ENCODE measurements around the gene TBC1D9. TPM values are rescaled to one million over a fixed set of nuclear protein-coding genes. Genes with fewer than 3 reads are reported as not detected.

TBC1D9 gene
- polyA plus RNA-seq, 2 of the 4 experiments (the other 2 are of a cell fraction) = 5.6 to 11.8 TPM

DNA sequence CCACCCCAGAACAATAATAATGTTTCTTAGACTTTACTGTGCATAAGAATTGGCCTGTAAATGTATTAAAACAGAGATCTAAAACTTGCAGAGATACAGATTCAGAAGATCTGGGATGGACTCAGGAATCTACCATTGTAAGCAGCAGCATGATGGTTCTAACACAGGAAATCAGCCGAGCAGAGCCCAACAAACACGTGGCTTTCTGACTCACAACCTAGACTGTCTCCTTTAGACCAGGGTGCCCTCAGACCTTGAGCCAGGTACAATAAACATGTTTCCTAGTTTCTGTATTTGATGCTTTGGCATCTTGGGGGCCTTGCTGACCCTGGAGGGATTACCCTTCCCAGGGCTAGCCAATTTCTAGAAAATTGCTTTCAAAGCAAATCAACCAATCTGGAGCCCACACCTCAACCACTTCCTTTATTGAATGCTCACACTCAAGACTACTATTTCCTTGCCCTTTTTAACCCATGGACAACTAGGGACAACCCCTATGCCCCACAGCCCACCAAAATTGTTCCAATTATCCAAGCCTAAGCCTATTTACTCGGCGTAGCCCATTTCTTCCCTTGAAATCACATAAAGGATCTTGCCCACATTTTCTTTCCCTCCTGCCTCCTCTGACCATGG, 80.5 kb downstream of the TBC1D9 start (continued):
- TF ChIP-seq ATOH8 (CRISPR knock-in tag; IDR thresholded peaks at IDR 0.05; ENCODE audit: low read depth) (no peak), RAD21 (conservative IDR thresholded peaks at IDR 0.05 in 1 of 2, IDR thresholded peaks at IDR 0.05 in 1 of 2) (no peak), JUN (IDR thresholded peaks at IDR 0.05) (no peak), FOSL2 (IDR thresholded peaks at IDR 0.05) (no peak), FOSL2 (CRISPR knock-in tag; IDR thresholded peaks at IDR 0.05) (no peak), POLR2AphosphoS2 (conservative IDR thresholded peaks at IDR 0.05; ENCODE audit: low read length) (no peak), ESRRA (IDR thresholded peaks at IDR 0.05; ENCODE audit: borderline replicate concordance, low read length) (no peak), JUNB (IDR thresholded peaks at IDR 0.05) (no peak), EHF (CRISPR knock-in tag; IDR thresholded peaks at IDR 0.05) (no peak), NFE2L2 (conservative IDR thresholded peaks at IDR 0.05; ENCODE audit: low read length) (no peak)
- TF ChIP-seq, protein P1, sequence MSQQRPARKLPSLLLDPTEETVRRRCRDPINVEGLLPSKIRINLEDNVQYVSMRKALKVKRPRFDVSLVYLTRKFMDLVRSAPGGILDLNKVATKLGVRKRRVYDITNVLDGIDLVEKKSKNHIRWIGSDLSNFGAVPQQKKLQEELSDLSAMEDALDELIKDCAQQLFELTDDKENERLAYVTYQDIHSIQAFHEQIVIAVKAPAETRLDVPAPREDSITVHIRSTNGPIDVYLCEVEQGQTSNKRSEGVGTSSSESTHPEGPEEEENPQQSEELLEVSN (IDR thresholded peaks at IDR 0.05; ENCODE audit: borderline replicate concordance, low read depth) = no peak

DNA sequence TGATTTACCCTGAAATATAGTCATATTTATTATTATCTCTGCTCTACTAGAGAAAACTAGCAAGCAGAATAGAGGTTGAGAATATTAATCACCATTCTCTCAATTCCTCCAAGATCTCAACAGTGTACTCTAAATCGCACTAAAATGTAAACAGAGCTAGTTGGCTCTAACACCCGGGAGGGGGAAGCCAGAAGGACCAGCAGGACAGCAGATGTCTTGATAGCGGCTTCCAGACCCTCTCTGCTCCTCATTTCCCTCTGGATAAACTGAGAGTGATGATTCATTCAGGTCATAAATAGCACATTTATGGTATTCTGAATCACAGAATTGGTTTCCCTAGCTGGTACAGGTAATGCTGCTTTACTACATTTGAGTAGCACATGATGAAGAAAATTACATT, 82.5 kb downstream of the TBC1D9 start:
- no peak overlapping the region for H3K4me3 ChIP-seq
- ATAC-seq (no peak), FAIRE-seq (no peak), DNase-seq (ENCODE audit: low read depth in 1 of 2, low spot score in 1 of 2) (no peak)
- 83% methylated on average over 3 of the region's 3 CpGs for WGBS (ENCODE audit: missing lambda C conversion rate)
- TF ChIP-seq REST (IDR thresholded peaks at IDR 0.05) = no peak
- TF ChIP-seq KDM5A (IDR thresholded peaks at IDR 0.05) = no peak
- no peak for TF ChIP-seq JUNB (IDR thresholded peaks at IDR 0.05)
- no peak for TF ChIP-seq ZFP36 (IDR thresholded peaks at IDR 0.05; ENCODE audit: borderline replicate concordance, partially characterized antibody)
- TF ChIP-seq HDAC2 (IDR thresholded peaks at IDR 0.05) = no peak
- TF ChIP-seq CTCF (IDR thresholded peaks at IDR 0.05) = no peak
- no peak for TF ChIP-seq EP300 (IDR thresholded peaks at IDR 0.05)
- TF ChIP-seq HEYL (CRISPR knock-in tag; IDR thresholded peaks at IDR 0.05) = no peak
- no peak for TF ChIP-seq CBX2 (IDR thresholded peaks at IDR 0.05; ENCODE audit: borderline replicate concordance, low read depth)
- no peaks in the 10 kb centered on the region for H3K9me3 ChIP-seq
- CTCF ChIA-PET = no interaction called here
- H3K4me1 ChIP-seq = no peaks in the 10 kb centered on the region
- POLR2A ChIA-PET = no interaction called here
- H3K27ac ChIP-seq = no peak overlapping the region
- H3K4me2 ChIP-seq = no peak overlapping the region
